Measurements from ENCODE around the gene GLYR1.

The GLYR1 gene

DNA sequence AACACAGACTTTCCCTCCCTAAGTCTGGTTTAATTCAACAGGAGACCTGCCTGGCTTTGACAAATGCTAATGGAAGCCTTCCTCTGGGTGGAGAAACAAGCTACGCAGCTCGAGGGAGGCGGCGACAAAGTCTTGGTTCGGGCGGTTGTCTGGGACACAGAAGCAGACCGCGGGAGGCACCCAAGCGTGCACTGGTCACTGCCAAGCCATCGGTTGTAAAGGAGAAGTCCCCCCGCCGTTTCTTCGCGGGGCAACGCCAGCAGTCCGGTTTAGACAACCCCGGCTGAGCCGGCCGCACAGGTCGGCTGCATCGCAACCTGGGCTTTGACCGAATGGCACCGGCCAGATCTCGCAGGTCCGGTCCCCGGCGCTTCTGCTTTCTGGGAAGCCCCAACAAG is 586 bp downstream of the GLYR1 start:
- H3K27me3 Mint-ChIP-seq, result no peaks in the 10 kb centered on the region
- H3K9me3 Mint-ChIP-seq (ENCODE audit: low read depth), result no peaks in the 10 kb centered on the region
- peaks cover 6% of the 10 kb centered on the region for H3K36me3 Mint-ChIP-seq
- H3K4me3 Mint-ChIP-seq, result peak overlapping the region; percentile 89
- peak overlapping the region; percentile 85 for H3K27ac Mint-ChIP-seq
- H3K4me1 Mint-ChIP-seq (ENCODE audit: low read depth), result peaks cover 46% of the 10 kb centered on the region

DNA sequence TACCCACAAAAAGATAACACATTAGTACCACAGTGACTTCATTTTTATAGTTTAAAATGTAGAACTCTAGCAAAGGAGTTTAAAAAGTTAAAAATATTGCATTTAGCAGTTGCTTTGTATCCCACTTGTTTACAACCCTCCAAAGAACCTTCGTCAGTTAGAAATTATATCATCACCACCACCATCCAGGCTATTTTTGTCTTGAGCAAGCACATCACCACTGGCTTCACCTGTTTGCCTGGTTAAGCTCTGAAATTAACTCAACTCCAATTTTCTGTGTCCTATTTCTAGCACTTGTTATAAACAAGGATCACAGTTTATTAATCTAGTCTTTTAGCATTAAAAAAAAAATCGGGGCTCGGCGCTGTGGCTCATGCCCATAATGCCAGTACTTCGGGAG is 6.1 kb downstream of the GLYR1 start:
- Mint-ChIP-seq H3K27ac (no peak overlapping the region), H3K9me3 (ENCODE audit: low read depth) (no peaks in the 10 kb centered on the region), H3K36me3 (peaks cover 4% of the 10 kb centered on the region)

DNA sequence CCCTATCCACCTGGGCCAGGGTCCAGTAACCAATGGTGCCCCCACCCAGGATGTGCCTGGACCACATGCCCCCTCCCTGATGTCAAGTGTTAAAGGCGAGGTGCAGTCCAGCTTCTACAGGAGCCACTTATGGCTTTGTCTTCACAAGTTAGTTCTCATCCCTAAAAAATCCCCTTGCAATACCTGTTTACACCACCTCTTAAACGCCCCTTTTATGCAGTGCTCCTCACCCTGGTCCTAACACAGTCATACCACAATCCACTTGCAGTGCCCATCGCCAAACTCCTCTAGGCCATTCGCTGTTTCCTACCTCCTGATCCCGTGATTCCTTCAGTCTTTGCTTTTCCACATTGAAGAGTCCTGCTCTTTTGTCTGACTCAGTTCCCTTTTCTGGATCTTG is 7.1 kb downstream of the GLYR1 start:
- no peaks in the 10 kb centered on the region for H3K36me3 Mint-ChIP-seq
- no peaks in the 10 kb centered on the region for H3K27me3 Mint-ChIP-seq
- no peaks in the 10 kb centered on the region for H3K9me3 Mint-ChIP-seq (ENCODE audit: low read depth)
- peaks cover 10% of the 10 kb centered on the region for H3K4me1 Mint-ChIP-seq (ENCODE audit: low read depth)
- no peak overlapping the region for H3K4me3 Mint-ChIP-seq
- peak overlapping the region; percentile 17 for H3K27ac Mint-ChIP-seq

More for the DNA sequence above, 6.1 kb downstream of the GLYR1 start:
- H3K4me3 Mint-ChIP-seq, result no peak overlapping the region
- H3K27me3 Mint-ChIP-seq, result no peaks in the 10 kb centered on the region
- H3K4me1 Mint-ChIP-seq (ENCODE audit: low read depth), result peaks cover 17% of the 10 kb centered on the region

DNA sequence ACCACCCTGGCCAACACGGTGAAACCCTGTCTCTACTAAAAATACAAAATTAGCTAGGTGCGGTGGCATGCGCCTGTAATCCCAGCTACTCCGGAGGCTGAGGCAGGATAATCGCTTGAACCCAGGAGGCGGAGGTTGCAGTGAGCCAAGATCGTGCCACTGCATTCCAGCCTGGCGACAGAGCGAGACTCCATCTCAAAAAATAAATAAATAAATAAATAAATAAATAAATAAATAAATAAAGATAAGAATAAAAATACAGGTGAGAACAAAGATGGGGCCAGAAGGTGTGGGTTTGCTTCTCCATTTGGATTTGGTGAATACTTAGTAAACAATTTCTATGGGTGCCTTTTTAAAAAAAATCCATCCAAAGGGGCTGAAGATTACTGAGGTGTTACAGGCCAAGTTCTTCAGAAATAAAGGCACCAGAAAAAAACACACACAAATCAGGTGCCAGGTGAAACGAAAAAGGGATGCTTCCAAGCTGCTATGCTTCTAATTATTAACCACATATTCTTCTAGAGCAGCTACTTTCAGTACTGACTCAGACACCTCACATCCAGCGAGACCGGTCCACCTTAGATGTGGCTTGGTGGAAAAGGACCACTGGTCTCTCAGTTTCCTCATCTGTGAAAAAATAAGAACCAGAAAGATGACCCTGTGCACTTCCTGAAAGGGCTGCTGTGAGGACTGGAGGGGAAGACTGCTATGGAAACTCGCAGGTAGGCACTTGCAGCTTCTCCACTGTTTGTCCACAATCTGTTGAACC is 9.2 kb downstream of the GLYR1 start:
- H3K4me1 Mint-ChIP-seq (ENCODE audit: low read depth), result peaks cover 15% of the 10 kb centered on the region
- no peak overlapping the region for H3K4me3 Mint-ChIP-seq
- no peaks in the 10 kb centered on the region for H3K36me3 Mint-ChIP-seq
- H3K27me3 Mint-ChIP-seq, result no peaks in the 10 kb centered on the region
- no peaks in the 10 kb centered on the region for H3K9me3 Mint-ChIP-seq (ENCODE audit: low read depth)
- no peak overlapping the region for H3K27ac Mint-ChIP-seq

DNA sequence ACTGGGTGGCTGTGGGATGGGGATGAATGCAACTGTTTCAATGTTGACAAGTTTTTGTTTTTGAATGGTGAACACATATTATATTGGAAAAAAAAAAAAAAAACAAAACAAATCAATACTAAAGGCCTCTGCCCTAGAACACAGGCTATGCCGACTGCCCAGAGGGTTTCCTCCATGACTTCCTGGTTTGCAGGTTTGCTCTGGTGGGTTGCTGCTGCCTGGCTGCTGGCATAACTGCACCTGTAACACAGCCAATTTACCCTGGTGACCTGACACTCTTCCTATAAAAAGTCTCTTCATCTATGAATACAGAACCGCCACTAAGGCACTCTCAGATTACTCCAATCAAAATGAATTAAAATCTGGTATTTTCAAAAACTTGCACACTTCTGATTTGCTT is 10.4 kb downstream of the GLYR1 start:
- Mint-ChIP-seq H3K4me1 (ENCODE audit: low read depth) (peaks cover 18% of the 10 kb centered on the region), H3K36me3 (no peaks in the 10 kb centered on the region), H3K27me3 (no peaks in the 10 kb centered on the region), H3K27ac (no peak overlapping the region), H3K9me3 (ENCODE audit: low read depth) (no peaks in the 10 kb centered on the region), H3K4me3 (no peak overlapping the region)

DNA sequence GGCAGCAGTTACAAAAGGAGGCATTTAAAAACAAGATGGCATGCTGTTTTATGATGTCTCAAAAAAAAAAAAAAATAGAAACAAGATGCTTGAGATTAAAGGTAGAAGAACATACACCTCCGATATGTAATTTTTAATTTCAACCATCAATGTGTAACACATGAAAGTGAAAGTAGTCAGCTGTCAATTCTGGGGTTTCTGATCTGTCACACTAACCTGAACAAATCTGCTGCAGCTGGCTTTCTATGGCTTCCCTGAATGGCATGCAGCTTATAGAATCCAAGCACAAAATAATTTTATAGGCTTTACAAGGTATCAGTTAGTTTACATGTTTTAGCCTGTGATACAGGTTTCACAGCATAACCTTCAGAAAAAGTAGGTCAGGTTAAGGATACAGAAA is 13.5 kb downstream of the GLYR1 start:
- Mint-ChIP-seq H3K27ac (no peak overlapping the region), H3K4me1 (ENCODE audit: low read depth) (peaks cover 12% of the 10 kb centered on the region), H3K27me3 (no peaks in the 10 kb centered on the region), H3K36me3 (peaks cover 4% of the 10 kb centered on the region), H3K9me3 (ENCODE audit: low read depth) (no peaks in the 10 kb centered on the region), H3K4me3 (no peak overlapping the region)

DNA sequence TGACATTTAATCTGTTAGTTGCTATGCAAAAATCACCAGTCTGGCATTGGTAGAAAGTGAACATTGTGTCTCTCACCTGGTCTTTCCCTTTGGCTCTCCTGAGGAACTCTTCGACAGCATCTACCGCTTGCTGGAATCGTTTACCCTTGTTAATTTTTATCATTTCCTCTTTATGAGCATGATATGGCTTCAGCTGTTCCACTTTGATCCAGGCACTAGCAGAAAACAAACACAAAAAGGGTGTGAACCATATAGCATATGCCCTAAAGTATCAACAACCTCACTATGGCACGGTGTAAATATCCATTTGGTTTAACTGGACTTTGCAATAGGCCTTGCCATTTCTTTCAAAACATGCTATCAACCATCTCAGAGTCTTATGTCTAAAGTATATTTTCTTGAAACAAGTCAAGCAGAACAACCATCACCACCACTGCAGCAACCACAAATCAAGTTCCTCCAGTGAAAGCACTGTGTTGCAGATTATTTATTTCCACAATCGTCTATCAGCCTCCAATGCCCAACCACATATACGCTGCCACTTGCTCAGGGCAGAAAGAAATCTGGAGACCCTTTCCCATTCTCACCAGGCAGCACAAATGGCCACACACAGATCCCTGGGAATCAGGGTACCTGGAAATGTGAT is 14.3 kb downstream of the GLYR1 start:
- no peak overlapping the region for H3K27ac Mint-ChIP-seq

DNA sequence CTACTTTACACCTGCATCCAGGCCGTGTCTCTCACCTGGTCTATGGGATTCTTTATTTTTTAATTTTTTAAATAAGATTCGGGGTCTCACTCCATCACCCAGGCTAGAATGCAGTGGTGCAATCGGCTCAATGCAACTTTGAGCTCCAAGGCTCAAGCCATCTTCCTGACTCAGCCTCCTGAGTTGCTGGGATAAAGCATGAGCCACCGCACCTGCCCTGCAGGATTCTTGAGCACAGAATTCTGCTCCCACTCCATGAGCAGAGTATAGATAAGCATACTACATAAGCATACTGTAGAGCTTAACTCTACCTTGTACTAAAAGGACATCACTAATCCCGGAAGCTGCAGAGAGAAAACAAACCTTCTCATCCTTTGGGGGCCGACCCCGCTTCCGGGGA is 15.5 kb downstream of the GLYR1 start:
- Mint-ChIP-seq H3K27me3 (no peaks in the 10 kb centered on the region), H3K9me3 (ENCODE audit: low read depth) (no peaks in the 10 kb centered on the region), H3K4me3 (no peak overlapping the region), H3K4me1 (ENCODE audit: low read depth) (peaks cover 12% of the 10 kb centered on the region), H3K36me3 (peaks cover 4% of the 10 kb centered on the region), H3K27ac (no peak overlapping the region)

More for the DNA sequence above, 14.3 kb downstream of the GLYR1 start:
- Mint-ChIP-seq H3K27me3 (no peaks in the 10 kb centered on the region), H3K36me3 (peaks cover 4% of the 10 kb centered on the region), H3K4me1 (ENCODE audit: low read depth) (peaks cover 12% of the 10 kb centered on the region), H3K9me3 (ENCODE audit: low read depth) (no peaks in the 10 kb centered on the region), H3K4me3 (no peak overlapping the region)

DNA sequence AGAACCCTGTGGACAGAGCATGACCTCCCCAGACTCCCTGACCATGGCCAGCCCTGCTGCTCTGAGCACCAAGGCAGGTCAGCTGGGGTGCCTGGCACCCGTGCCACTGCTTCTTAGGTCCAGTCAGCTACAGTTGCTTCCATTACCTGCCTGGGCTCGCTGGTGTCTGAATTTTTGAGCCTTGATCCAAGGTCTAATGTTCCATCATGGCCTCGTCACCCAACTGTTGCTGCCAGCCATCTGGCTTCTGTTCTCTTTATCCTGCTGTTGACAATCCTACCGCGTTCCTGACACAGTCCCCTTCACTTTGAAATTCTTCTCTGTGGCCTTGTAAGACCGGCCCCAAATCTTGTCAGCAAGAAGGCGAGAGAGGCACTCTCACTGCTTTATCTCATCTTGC is 16.7 kb downstream of the GLYR1 start:
- Mint-ChIP-seq H3K4me3 (no peak overlapping the region), H3K27me3 (no peaks in the 10 kb centered on the region), H3K9me3 (ENCODE audit: low read depth) (no peaks in the 10 kb centered on the region), H3K4me1 (ENCODE audit: low read depth) (peaks cover 12% of the 10 kb centered on the region), H3K27ac (peak overlapping the region; percentile 41), H3K36me3 (peaks cover 4% of the 10 kb centered on the region)

DNA sequence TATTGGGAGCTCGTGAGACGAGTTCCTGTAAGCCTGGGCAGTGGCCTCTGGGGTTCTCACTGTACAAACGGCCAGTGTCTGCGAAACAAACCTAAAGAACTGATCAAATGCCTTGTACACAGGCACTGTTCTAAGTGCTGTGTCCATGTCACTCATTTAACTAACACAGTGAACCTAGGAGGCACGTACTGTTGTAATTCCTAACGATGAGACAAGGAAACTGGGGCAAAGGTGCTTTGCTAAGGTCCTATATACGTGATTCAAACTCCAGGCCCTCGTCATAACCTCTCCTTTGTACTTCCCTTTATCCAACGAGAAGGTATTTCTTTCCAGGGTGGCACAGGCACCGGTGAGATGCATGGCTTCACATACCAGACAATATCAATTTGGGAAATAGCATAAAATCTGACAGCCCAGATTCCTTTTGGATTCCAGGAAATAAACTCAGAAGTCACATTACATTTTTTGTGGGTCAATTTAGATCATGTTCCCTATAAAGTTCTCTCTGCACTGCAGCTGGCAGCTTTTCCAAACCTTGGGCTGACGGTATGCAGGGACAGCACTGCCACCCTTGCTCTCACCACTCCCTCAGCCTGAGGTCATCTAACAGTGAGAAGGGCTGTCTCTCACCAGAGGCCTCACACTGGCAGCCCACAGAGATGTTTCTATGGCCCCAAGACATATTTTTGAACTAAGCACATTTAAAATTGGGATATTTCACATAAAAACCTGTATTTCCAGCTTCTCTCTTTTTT is 18.3 kb downstream of the GLYR1 start:
- no peak overlapping the region for H3K27ac Mint-ChIP-seq
- H3K36me3 Mint-ChIP-seq, result peaks cover 8% of the 10 kb centered on the region
- H3K4me3 Mint-ChIP-seq, result no peak overlapping the region
- no peaks in the 10 kb centered on the region for H3K27me3 Mint-ChIP-seq
- no peaks in the 10 kb centered on the region for H3K9me3 Mint-ChIP-seq (ENCODE audit: low read depth)
- H3K4me1 Mint-ChIP-seq (ENCODE audit: low read depth), result peaks cover 10% of the 10 kb centered on the region

DNA sequence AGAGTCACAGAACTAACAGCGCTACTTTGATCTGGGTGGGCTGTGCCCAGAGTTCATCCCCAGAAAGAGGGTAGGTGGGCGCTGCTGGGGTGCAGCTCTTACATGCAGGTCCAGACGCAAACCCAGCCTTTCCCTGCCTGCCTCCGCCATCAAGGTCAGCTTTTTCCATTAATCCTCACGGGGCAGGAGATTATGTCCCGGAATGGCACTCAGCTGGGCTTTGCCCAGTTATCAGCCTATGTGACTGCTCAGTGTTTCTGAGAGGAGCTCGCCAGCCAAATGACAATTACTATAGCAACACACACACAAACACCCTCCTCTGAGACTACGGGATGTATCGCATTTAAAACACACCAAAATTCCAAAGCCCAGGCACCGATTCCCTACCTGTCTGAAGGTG is 20.1 kb downstream of the GLYR1 start:
- H3K27me3 Mint-ChIP-seq, result no peaks in the 10 kb centered on the region
- H3K4me1 Mint-ChIP-seq (ENCODE audit: low read depth), result peaks cover 2% of the 10 kb centered on the region
- no peak overlapping the region for H3K27ac Mint-ChIP-seq
- no peak overlapping the region for H3K4me3 Mint-ChIP-seq
- no peaks in the 10 kb centered on the region for H3K9me3 Mint-ChIP-seq (ENCODE audit: low read depth)
- H3K36me3 Mint-ChIP-seq, result peaks cover 8% of the 10 kb centered on the region

DNA sequence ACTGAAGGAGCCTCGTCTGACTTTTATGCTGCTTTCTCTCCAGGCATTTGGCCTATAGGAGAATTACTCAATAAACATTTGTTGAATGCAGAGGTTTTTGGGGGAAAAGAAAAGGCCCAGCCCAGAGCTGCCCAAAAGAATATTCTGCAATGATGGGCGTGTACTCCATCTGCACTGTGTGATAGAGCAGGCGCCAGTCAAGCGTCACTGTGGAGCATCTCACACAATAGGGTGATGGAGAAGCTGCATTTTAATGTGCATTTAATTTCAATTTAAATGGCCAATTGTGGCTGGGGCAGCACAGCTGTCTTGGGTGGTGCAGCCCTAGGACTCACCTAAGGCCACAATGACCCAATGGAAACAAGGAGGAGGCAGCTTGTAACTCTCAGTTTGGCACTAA is 20.6 kb downstream of the GLYR1 start:
- H3K36me3 Mint-ChIP-seq, result peaks cover 8% of the 10 kb centered on the region
- no peak overlapping the region for H3K27ac Mint-ChIP-seq
- H3K4me3 Mint-ChIP-seq, result no peak overlapping the region
- peaks cover 2% of the 10 kb centered on the region for H3K4me1 Mint-ChIP-seq (ENCODE audit: low read depth)
- no peaks in the 10 kb centered on the region for H3K27me3 Mint-ChIP-seq
- H3K9me3 Mint-ChIP-seq (ENCODE audit: low read depth), result no peaks in the 10 kb centered on the region

DNA sequence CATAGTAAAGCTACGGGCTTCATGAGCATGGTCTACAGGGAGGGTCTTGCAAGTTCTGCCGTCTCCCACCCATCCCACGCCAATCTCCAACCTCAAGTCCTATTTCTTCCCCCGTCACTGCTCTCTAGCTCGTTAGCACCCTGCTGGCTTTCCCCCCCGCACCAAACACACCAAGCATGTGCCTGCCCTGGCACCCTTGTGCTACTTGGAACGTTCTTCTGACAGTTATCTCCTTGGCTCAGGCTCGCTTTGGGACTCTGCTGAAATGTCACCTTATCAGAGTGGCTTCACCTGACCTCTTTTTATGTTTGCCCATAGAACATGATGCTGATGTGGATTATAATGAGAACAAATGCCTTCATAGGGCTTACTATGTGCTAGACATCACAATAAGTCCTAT is 21.9 kb downstream of the GLYR1 start:
- no peaks in the 10 kb centered on the region for H3K9me3 Mint-ChIP-seq (ENCODE audit: low read depth)
- peaks cover 2% of the 10 kb centered on the region for H3K4me1 Mint-ChIP-seq (ENCODE audit: low read depth)
- no peaks in the 10 kb centered on the region for H3K27me3 Mint-ChIP-seq
- no peak overlapping the region for H3K27ac Mint-ChIP-seq
- peaks cover 4% of the 10 kb centered on the region for H3K36me3 Mint-ChIP-seq
- H3K4me3 Mint-ChIP-seq, result no peak overlapping the region

DNA sequence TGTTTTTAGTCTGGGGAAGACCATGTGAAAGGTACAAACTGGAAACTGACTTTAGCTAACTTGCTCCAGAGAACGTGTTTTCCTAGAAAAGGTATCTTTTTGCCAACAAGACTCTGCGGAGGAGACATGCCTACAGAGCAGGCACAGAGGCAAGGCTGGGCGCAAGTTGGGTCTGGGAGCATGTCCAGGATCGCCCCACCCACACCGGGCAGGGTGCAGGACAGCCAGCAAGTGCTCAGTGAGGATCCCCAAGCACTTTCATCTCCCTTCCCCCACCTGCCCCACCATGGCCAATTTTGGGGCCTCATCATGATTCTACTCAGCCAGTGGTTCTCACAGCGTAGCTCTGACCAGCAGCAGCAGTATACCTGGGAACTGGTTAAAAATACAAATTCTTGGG is 26.4 kb downstream of the GLYR1 start:
- Mint-ChIP-seq H3K27me3 (no peaks in the 10 kb centered on the region), H3K27ac (no peak overlapping the region), H3K36me3 (peaks cover 9% of the 10 kb centered on the region), H3K9me3 (ENCODE audit: low read depth) (no peaks in the 10 kb centered on the region), H3K4me1 (ENCODE audit: low read depth) (peaks cover 2% of the 10 kb centered on the region), H3K4me3 (no peak overlapping the region)

DNA sequence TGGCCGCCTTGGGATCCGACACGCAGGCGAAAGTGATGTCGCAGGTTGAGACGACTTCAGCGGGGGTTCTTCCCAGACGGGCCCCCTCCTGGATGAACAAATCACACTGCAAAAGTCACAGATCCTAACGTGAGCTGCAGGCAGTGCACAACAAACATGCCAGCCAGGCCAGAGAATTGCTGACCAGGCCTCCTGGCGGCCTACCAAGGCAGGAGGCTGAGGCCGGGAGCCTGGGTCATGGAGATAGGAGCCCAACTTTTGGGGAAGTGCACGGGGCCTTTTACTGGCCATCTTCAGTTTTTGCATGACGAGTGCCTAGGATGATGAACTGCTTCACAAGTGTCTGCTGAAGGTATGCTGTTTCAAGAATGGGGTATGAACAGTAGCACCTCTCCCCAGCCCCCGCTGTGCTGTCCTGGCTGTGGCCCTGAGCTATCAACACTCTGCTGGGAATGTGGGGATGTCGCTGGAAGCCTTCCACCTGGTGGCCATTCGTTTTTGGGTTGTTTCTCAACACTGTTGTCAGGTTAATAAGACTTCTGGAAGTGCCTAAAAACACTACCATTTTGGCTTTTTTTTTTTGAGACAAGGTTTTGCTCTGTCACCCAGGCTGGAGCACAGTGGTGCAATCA is 32.4 kb downstream of the GLYR1 start:
- Mint-ChIP-seq H3K36me3 (peaks cover 8% of the 10 kb centered on the region), H3K27me3 (no peaks in the 10 kb centered on the region), H3K4me3 (no peak overlapping the region), H3K4me1 (ENCODE audit: low read depth) (no peaks in the 10 kb centered on the region), H3K27ac (no peak overlapping the region), H3K9me3 (ENCODE audit: low read depth) (no peaks in the 10 kb centered on the region)

All from activated naive CD8-positive, alpha-beta T cell (primary cell).